Measurements from ENCODE around the gene NUP62. TPM values are rescaled to one million over a fixed set of nuclear protein-coding genes. Genes with fewer than 3 reads are reported as not detected.

Gene NUP62
- total RNA-seq, 3 donors from 2014 or later (not counting 1 experiment from before 2014, with no cell fraction given), result 34.2 to 57.4 (median 40.9) TPM

DNA sequence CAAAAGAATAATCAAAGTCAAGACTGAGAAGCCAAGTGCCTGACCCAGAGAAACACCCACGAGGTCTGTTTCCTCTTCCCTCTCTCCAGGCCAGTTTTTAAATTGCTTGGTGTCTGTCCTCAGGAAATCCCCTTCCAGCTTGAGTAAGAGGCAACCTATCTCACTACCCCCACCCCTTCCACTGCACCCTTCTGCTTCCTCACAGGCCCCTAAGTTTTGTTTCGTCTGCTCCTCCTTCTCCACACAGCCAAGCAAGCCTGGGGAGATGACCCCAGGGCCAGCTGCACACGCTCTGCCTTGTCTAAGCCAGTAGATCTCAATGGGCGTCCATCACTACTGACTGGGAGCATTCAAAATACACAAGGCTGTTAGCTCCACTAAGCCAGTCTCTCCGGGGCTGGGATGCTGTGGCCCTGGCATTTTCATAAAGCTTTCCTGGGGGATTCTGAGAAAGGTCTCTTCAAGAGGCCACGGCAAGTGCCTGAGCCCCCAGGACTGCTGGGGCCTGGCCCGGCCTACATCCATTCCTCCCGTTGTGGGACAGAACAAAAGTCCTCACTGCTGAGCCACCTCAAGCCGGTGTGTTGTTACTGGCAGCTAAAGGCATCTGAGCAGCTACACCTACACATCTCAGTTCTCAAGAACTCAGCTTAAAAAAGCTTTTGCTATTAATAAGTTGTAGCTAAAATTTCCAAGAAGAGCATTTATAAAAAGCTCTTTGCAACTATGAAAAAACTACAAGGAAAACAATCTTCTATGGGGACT lies 17.7 kb downstream of the NUP62 start:
- H3K4me3 Mint-ChIP-seq, result no peak overlapping the region
- Histone ChIP-seq H3K27me3 (ENCODE audit: control insufficient read depth, insufficient read depth, low read length) (no peaks in the 10 kb centered on the region), H3K4me3 (ENCODE audit: low read length) (no peak overlapping the region), H3K4me1 (ENCODE audit: control insufficient read depth, insufficient read depth, low read length) (peaks cover 13% of the 10 kb centered on the region), H3K27ac (ENCODE audit: low read length) (no peak overlapping the region), H3K9me3 (ENCODE audit: control insufficient read depth, insufficient read depth, low read length) (no peaks in the 10 kb centered on the region), H3K36me3 (ENCODE audit: control insufficient read depth, insufficient read depth, low read length) (peaks cover 48% of the 10 kb centered on the region)
- DNase-seq (peak in 1 of 2 donors; percentile 53), ATAC-seq (peak in 2 of 3 donors; percentile 24 to 49)
- H3K9me3 Mint-ChIP-seq, result no peaks in the 10 kb centered on the region
- intact Hi-C loops (cut with micrococcal nuclease), result no loop called here
- TF ChIP-seq, protein P1, sequence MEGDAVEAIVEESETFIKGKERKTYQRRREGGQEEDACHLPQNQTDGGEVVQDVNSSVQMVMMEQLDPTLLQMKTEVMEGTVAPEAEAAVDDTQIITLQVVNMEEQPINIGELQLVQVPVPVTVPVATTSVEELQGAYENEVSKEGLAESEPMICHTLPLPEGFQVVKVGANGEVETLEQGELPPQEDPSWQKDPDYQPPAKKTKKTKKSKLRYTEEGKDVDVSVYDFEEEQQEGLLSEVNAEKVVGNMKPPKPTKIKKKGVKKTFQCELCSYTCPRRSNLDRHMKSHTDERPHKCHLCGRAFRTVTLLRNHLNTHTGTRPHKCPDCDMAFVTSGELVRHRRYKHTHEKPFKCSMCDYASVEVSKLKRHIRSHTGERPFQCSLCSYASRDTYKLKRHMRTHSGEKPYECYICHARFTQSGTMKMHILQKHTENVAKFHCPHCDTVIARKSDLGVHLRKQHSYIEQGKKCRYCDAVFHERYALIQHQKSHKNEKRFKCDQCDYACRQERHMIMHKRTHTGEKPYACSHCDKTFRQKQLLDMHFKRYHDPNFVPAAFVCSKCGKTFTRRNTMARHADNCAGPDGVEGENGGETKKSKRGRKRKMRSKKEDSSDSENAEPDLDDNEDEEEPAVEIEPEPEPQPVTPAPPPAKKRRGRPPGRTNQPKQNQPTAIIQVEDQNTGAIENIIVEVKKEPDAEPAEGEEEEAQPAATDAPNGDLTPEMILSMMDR (IDR thresholded peaks at IDR 0.05), result no peak
- no peaks in the 10 kb centered on the region for H3K27me3 Mint-ChIP-seq (ENCODE audit: low read depth in 2 of 2)
- H3K4me1 Mint-ChIP-seq, result peaks cover 9 to 34% of the 10 kb centered on the region in 2 donors
- H3K27ac Mint-ChIP-seq, result peak overlapping the region; percentile 58 to 81
- no peaks in the 10 kb centered on the region for H3K36me3 Mint-ChIP-seq
- WGBS (ENCODE audit: insufficient coverage), result 58% methylated on average over 9 of the region's 9 CpGs

- Mint-ChIP-seq H3K36me3 (no peaks in the 10 kb centered on the region), H3K4me1 (peaks cover 9 to 28% of the 10 kb centered on the region in 2 donors), H3K9me3 (no peaks in the 10 kb centered on the region), H3K27ac (no peak overlapping the region), H3K4me3 (no peak overlapping the region), H3K27me3 (ENCODE audit: low read depth in 2 of 2) (no peaks in the 10 kb centered on the region)
- intact Hi-C loops (cut with micrococcal nuclease), result no loop called here
- Histone ChIP-seq H3K27ac (ENCODE audit: low read length) (no peak overlapping the region), H3K4me1 (ENCODE audit: control insufficient read depth, insufficient read depth, low read length) (peaks cover 13% of the 10 kb centered on the region), H3K27me3 (ENCODE audit: control insufficient read depth, insufficient read depth, low read length) (no peaks in the 10 kb centered on the region), H3K9me3 (ENCODE audit: control insufficient read depth, insufficient read depth, low read length) (no peaks in the 10 kb centered on the region), H3K4me3 (ENCODE audit: low read length) (no peak overlapping the region), H3K36me3 (ENCODE audit: control insufficient read depth, insufficient read depth, low read length) (peaks cover 44% of the 10 kb centered on the region)
- TF ChIP-seq, protein P1 (IDR thresholded peaks at IDR 0.05), result no peak
- ATAC-seq, result no peak
- WGBS (ENCODE audit: insufficient coverage), result 97% methylated on average over 5 of the region's 5 CpGs
- no peak for DNase-seq
These were observed 19.1 kb downstream of the NUP62 start for GRCh38 chr19:49910179-49910578.

DNA sequence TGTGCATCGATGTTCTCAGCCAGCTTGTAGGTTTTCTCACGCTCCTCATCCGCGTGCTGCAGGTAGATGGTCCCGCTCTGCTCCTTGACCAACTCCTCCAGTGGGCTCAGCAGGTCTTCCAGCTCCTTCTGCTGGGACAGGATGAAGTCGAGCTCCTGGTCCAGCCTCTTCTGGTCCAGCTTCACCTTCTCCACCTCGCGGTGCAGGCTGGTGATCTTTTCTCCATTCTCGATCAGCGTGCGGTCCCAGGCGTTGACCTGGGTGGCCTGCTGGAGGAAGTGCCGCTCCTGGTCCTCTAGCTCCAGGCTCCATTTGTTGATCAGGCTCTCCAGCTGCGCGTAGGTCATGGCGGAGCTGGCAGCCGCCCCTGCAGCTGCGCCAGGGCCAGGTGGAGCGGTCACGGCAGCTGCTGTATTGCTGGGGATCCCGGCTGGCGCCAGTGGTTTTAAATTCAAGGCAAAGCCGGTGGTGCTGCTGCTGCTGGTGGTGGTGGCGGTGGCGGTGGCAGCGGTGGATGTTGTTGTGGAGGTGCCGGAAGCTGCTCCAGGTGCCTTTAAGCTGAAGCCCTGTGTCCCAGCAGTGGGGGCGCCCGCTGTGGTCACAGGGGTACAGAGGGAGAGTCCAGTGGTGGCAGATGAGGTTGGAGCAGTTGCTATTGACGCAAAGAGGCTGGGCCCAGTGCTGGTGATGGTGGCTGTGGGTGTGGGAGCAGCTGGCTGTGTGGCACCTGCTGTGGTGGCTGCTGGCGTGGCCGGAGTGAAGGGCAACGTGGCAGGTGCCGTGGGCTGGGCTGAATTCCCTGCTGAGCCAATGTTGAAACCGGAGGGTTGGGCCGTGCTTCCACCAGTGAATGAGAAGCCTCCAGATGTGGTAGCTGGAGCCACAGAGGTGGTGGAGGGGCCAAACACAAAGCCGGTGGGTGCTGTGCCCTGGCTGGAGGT lies 20.6 kb downstream of the NUP62 start:
- Mint-ChIP-seq H3K4me1 (peaks cover 9 to 23% of the 10 kb centered on the region in 2 donors), H3K27me3 (ENCODE audit: low read depth in 2 of 2) (no peaks in the 10 kb centered on the region), H3K36me3 (no peaks in the 10 kb centered on the region), H3K4me3 (no peak overlapping the region), H3K27ac (peak overlapping the region in 1 of 2 donors; percentile 21), H3K9me3 (no peaks in the 10 kb centered on the region)
- WGBS (ENCODE audit: insufficient coverage), result 97% methylated on average over 37 of the region's 37 CpGs
- Histone ChIP-seq H3K9me3 (ENCODE audit: control insufficient read depth, insufficient read depth, low read length) (no peaks in the 10 kb centered on the region), H3K4me3 (ENCODE audit: low read length) (no peak overlapping the region), H3K27me3 (ENCODE audit: control insufficient read depth, insufficient read depth, low read length) (no peaks in the 10 kb centered on the region), H3K27ac (ENCODE audit: low read length) (no peak overlapping the region), H3K36me3 (ENCODE audit: control insufficient read depth, insufficient read depth, low read length) (peaks cover 33% of the 10 kb centered on the region), H3K4me1 (ENCODE audit: control insufficient read depth, insufficient read depth, low read length) (peaks cover 13% of the 10 kb centered on the region)
- DNase-seq, result no peak
- intact Hi-C loops (cut with micrococcal nuclease), result no loop called here
- TF ChIP-seq, protein P1 (IDR thresholded peaks at IDR 0.05), result no peak
- ATAC-seq, result no peak

All from natural killer cell (primary cell).